Measurements from ENCODE around the gene PLCB4.

The PLCB4 gene

DNA sequence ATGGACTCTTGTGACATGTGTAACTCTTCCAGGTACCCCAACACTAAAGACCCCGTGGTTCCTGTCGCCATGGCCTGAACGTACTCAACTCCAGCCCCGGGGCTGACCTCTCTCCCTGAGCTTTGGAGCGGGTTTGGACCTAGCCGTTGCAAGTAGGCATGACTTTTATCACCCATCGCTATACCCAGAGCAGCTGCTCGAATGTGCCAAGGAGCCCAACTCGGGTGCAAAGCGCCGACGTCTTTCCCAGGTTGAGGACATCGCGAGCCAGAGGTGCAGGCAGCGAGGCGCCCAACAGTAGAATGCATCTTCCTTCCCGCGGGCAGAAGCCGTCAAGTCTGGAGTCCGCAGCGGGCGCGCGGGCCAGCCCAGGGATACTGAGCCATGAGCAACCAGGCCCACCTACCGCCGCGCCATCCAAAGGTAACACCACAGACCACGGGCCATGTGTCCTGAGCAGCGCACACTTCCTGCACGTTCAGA, 439.9 kb downstream of the PLCB4 start:
- no peak for DNase-seq

DNA sequence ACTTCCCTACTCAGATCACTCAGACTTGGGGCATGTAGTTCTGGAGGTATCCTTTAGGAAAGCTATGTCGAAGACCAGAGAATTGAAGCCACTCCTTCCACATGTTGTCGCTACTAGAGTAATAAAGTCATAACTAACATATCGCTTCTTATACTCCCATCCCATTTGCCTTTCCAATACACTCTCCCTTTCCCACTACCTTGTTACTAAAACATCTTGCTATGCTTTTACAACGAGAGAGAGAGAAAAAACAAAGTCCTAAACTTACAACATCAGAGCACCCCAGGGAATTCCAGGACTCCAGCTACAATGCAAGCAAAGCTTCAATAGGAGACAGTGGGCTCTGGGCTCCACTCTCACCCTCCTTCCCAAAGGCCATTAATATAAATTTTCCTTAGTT, 440.4 kb downstream of the PLCB4 start:
- DNase-seq, result no peak

DNA sequence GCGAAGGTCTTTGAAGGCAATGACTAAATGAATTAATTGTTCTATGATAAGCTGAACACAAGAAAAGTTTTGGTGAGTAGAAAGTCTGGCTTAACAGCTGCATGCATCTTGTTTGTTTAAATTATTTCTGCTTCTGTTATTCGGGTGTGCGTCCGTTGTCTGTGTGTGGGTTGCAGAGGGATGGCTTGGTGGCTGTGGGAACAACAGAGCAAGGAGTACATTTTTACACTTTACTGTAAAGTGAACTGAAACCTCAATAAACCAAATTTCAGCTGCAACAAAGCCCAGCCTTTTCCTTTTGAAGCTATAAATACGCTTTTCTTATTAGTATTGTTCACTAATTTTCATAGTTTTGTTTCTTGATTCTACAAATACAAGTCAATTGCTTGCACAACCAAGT, 442.0 kb downstream of the PLCB4 start:
- DNase-seq, result no peak

DNA sequence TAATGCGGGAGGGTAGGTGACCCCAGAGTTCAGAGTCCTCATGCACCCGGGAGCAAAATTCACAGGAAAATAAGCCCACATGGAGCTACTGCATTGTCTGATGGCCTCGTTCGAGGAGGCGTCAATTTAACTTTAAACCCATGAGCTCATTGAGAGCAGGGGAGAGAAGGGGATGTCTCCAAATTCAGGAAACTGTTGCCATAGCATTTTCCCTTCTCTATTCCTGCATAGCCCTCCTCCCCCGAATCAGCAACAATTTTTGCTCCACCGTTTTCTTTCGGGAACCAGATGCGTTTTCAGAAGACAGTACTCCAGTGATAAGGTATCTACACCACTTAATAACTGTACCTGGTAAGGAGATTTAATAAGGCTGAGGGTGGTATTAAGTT, 445.2 kb downstream of the PLCB4 start:
- no peak for DNase-seq

DNA sequence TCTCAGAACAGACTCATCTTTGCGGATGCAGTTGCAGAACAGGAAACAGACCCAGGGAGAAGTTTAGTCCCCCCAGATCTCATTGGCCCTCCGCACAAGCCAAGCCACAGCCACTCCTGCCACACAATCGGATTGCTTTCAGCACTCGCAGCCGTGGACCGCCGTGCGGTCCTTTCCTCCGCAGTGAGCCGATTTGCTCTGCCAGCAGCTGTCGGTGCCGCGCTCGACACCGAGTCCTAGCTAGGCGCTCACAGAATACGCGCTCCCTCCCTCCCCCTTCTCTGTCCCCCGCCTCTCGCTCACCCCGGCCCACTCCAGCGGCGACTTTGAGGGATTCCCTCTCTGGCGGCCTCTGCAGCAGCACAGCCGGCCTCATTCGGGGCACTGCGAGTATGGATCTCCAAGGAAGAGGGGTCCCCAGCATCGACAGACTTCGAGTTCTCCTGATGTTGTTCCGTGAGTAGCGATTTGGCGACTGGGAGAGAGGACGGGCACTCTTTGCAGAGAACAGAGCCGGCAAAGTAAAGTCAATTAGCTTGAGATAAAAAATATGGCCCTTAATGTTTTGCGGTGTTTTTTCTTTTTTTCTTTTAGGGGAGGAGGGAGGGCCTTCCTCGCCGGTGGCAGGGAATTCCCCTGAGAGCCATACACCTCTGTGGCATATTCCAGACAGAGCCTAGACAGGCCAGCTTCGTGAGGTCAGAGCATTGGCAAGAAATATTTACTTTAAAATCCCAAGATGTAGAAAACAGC, 445.8 kb downstream of the PLCB4 start, which contains the start of gene LAMP5:
Gene LAMP5, plus strand, starts transcription at position 130 of the 753 bp plus-strand sequence. Its CDS starts 263 bp downstream, at position 393.
- no peak for DNase-seq

DNA sequence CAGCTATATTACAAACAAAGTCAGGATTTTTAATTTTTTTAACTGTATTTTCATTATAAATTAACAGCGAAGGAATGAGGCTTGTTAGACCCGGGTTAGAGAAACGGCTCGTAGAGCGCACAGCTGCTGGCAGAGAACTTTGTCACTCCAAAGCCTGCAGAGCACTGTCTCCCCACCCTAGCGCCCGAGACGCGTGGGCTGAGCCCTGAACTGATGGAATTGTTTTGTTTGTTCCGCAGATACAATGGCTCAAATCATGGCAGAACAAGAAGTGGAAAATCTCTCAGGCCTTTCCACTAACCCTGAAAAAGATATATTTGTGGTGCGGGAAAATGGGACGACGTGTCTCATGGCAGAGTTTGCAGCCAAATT, 446.3 kb downstream of the PLCB4 start:
- DNase-seq, result no peak

DNA sequence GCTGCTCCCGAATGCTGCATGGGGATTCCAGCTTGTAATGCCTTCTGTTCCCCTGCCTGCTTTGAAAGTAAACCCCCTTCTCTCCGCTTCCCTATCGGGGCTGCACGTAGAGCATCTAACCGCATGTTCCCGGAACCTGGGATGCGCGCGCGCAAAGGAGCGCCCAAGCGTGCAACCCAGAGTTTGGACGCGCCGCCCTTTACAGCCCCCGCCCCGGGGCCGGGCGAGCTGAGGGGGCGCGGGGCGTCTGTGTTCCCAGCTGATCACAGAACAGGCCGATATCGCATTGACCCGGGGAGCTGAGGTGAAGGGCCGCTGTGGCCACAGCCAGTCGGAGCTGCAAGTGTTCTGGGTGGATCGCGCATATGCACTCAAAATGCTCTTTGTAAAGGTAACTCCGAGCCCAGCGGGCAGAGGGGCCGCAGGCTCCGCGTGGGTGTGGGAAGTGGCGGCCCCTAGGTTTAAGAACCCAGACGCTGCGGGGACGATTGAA, 446.9 kb downstream of the PLCB4 start:
- DNase-seq, result no peak

DNA sequence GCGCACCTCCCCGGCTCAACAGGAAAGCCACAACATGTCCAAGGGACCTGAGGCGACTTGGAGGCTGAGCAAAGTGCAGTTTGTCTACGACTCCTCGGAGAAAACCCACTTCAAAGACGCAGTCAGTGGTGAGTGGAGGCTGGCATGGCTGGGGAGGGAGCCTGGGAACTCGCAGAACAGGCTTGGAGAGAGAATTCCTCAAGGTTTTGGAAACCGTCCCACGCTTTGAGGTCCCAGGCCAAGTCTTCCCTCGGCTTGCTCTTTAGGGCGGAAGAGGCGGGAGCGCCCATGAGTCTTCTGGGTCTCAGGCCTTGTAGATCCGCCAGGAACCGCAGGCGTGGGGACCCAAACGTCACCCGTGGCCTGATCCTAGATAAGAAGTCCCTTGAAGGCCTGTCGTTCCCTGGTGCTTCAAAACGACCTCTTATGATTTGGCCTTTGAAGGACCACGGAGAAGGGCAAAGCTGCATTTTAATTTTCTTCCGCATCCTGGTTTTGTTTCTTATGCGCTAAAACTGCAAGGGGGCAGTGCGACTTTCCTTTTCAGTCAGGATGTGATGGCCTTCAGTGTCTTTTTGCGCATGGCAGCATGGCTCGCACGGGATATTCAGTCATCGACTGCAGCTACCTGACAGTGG, 447.5 kb downstream of the PLCB4 start:
- no peak for DNase-seq

DNA sequence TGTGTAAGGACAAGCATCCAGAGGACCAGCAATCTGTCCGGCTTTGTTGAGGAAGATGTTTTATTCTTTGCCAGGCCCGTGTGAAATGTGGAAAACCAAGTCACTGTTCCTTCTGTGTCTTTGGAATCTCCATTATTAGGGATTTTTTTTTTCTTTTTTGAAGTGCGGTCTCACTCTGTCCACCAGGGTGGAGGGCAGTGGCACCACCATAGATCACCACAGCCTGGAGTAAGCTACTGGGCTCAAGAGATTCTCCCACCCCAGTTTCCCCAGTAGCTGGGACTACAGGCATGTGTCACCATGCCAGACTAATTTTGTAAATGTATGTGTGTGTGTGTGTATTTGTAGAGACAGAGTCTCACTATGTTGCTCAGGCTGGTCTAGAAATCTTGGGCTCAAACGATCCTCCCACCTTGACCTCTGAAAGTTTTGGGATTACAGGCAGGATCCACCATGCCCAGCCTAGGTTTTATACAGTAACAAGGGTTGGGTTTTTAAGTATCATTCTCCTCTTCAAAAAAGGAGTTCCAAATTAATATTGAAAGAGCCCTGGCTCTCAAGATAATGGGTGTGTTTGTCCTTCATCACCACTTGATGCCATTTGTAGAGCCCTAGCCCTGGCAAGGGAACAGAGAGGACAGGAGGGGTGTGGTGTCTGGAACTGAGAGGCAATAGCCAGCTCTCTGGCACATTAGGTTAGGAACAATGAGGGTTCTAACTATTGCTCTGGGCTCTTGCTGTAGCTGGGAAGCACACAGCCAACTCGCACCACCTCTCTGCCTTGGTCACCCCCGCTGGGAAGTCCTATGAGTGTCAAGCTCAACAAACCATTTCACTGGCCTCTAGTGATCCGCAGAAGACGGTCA, 448.6 kb downstream of the PLCB4 start:
- no peak for DNase-seq

DNA sequence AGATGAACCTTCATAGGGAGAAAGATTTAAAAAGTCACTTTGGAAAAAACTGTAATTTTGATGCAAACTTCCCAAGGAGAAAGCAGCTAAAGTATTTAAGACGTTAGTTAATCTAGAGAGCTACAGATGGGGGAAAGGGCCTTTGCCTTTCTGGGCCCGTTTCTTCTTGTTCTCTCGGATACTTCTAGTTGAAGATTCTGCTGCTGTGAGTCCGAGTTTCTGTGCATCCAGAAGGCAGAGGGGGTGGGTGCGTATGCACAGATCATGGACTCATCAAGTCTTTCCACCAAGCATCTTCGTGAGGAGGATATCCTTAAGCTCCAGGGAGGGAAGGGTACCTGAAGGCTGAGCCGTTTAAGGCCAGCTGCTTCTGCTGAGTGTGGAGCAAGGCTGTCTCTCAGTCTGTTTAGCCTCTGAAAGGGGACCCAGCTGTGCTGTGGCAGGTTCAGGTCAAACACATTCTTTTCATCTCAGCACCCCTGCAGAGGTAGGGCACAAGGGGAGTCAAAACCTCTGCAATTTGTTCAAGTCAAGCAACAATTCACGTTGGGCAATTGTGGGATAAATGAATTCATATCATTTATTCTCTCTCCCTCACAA, 449.8 kb downstream of the PLCB4 start:
- no peak for DNase-seq

DNA sequence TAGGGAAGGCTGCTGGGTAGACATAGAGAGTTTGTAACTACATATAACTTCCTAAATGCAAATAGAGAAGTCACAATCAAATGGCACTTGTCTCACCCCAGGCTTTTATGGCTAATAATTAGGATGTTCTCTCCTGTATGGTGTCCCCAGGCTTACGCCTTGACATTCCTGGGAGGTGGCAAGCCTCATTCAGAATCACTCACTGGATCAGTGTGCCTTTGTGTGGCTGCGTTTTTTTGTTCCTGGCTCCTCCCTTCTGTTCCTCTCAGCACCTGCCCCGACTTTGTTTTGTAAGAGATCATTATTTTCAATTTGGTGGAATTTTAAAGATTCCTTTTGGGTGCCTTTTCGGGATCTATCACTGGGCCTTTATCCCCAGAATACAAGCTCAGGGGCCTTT, 451.2 kb downstream of the PLCB4 start:
- DNase-seq, result no peak

DNA sequence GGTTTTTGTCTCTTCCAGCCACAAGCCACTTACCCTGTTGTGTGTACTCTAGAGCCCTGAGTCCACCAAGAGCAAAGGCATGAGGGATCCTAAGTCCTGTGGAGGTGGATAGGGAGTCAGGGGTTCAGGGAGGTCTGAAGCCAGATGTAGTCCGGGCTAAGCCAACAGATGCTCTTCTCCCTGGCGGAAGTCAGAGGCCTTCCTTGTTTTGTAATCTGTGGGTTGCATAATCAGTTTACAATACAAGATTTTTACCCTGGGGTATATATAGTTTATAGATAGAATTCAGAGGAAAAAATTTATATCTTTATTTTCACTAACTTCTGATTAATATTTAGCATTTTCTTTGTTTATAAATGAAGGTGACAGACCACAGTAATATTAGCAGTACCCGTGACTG, 454.7 kb downstream of the PLCB4 start:
- DNase-seq, result no peak

Data from stimulated activated naive CD4-positive, alpha-beta T cell (primary cell).